ENCODE measurements around the gene NPL. TPM values are rescaled to one million over a fixed set of nuclear protein-coding genes. Genes with fewer than 3 reads are reported as not detected.

NPL gene
- total and polyA plus RNA-seq, 9 of the 15 experiments (the other 6 are each of a cell fraction or from before 2014, with no cell fraction given) = 9.9 to 22.3 (median 14.2) TPM

- peak; percentile 95 for TF ChIP-seq TAF9B (IDR thresholded peaks at IDR 0.05; ENCODE audit: partially characterized antibody)
- TF ChIP-seq SLC30A9 (CRISPR knock-in tag; IDR thresholded peaks at IDR 0.05) = no peak
- TF ChIP-seq EP300 (IDR thresholded peaks at IDR 0.05; ENCODE audit: low read length) = peak; percentile 83
- no peak for TF ChIP-seq THRB (CRISPR knock-in tag; conservative IDR thresholded peaks at IDR 0.05)
- no peak for TF ChIP-seq ZNF407 (IDR thresholded peaks at IDR 0.05; ENCODE audit: low read depth)
- no peak for TF ChIP-seq ZNF511 (CRISPR knock-in tag; IDR thresholded peaks at IDR 0.05)
- TF ChIP-seq FOXO4 (CRISPR knock-in tag; IDR thresholded peaks at IDR 0.05) = no peak
- no peak for TF ChIP-seq ZBTB34 (CRISPR knock-in tag; IDR thresholded peaks at IDR 0.05)
- TF ChIP-seq DPF2 (IDR thresholded peaks at IDR 0.05) = peak; percentile 80; the same call in 1 of the 2 replicates
- TF ChIP-seq EP400 (IDR thresholded peaks at IDR 0.05) = no peak
- no peak for TF ChIP-seq ZNF143 (CRISPR knock-in tag; IDR thresholded peaks at IDR 0.05)
- no peak for TF ChIP-seq CREB1 (IDR thresholded peaks at IDR 0.05)
- TF ChIP-seq CREB1 (CRISPR knock-in tag; IDR thresholded peaks at IDR 0.05) = no peak
These were observed 6.1 kb downstream of the NPL start (continued) for GRCh38 chr1:182795563-182796228.

All from K562 (cell line).